Stimulated activated CD8-positive, alpha-beta memory T cell treated with anti-CD3 and anti-CD28 coated beads, Interleukin-4, amount 100 ng/mL, for 24 hours (primary cell): Measurements from ENCODE around the gene NUSAP1.
A peak's percentile ranks its signal among the peaks of the same experiment; 100 is the strongest.
"Not testable (repeated sequence)": the region's sequence is repeated elsewhere in the genome, so short reads cannot be mapped to it uniquely, and the experiment has no call there.

Experiments used
- DNase-seq: peaks from one replicate; pipeline ENCODE4 v3.0.0-alpha.2; 2020; ENCODE audit warnings: low read depth

NUSAP1 gene, protein sequence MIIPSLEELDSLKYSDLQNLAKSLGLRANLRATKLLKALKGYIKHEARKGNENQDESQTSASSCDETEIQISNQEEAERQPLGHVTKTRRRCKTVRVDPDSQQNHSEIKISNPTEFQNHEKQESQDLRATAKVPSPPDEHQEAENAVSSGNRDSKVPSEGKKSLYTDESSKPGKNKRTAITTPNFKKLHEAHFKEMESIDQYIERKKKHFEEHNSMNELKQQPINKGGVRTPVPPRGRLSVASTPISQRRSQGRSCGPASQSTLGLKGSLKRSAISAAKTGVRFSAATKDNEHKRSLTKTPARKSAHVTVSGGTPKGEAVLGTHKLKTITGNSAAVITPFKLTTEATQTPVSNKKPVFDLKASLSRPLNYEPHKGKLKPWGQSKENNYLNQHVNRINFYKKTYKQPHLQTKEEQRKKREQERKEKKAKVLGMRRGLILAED

DNA sequence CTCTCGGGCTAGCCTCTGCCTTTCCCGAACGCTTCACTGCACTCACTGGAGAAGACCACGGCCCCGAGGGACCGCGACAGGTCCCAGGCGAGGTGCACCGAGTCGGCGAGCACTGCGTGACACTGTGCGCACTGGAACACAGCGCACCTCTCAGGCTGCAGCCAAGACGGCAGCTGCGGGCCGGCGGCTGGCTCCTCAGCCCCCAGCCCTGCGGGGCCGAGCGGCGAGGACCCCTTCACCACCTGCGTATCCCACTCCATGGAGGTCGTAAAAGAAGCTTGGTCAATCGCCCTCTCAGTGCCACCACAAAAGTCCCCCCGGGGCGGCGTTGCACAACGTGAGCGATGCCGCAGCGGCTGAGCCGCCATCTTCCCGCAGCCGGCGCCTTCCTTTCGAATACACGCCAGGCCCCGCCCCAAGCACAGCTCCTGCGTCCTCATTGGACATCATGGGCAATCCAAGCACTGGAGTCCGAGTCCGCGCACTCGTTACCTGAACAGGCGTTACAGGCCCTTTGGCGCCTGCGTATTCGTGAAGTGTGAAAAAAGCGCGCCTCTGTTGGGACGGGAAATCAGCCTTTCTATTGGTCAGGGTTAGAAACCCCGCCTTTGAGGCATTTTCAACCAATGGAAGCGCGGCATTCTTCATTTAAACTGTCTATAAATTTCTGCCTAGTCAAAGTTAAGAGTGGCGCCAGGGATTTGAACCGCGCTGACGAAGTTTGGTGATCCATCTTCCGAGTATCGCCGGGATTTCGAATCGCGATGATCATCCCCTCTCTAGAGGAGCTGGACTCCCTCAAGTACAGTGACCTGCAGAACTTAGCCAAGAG, at the start of gene NUSAP1, which contains the start of gene OIP5:
TSS of gene NUSAP1 (plus strand) at position 688 of the 832 bp plus-strand sequence. CDS start at position 765, 77 bp downstream.
TSS of gene OIP5 (minus strand) at position 398 of the 832 bp plus-strand sequence. CDS start at position 368, 30 bp downstream.
- peak; percentile 97 for DNase-seq

DNA sequence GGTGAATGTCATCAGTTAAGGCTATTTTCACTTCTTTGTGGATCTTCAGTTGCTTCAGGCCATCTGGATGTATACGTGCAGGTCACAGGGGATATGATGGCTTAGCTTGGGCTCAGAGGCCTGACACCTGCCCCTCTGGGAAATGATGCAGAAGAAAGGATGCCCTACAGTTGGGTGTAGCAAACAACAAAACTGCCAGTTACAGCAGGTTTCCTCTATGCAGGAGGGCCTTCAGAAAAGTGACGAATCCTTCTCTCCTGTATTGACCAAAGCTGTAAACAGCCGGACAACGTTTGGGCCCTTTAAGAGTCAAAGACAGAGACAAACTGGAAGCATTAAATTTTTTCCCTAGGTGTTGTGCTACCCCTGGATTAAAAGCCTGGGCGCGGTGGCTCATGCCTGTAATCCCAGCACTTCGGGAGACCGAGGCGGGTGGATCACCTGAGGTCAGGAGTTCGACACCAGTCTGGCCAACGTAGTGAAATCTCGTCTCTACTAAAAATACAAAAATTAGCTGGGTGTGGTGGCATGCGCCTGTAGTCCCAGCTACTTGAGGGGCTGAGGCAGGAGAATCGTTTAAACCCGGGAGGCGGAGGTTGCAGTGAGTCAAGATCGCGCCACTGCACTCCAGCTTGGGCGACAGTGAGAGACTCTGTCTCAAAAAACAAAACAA, 49.6 kb upstream of the NUSAP1 start:
- DNase-seq = not testable (repeated sequence)

DNA sequence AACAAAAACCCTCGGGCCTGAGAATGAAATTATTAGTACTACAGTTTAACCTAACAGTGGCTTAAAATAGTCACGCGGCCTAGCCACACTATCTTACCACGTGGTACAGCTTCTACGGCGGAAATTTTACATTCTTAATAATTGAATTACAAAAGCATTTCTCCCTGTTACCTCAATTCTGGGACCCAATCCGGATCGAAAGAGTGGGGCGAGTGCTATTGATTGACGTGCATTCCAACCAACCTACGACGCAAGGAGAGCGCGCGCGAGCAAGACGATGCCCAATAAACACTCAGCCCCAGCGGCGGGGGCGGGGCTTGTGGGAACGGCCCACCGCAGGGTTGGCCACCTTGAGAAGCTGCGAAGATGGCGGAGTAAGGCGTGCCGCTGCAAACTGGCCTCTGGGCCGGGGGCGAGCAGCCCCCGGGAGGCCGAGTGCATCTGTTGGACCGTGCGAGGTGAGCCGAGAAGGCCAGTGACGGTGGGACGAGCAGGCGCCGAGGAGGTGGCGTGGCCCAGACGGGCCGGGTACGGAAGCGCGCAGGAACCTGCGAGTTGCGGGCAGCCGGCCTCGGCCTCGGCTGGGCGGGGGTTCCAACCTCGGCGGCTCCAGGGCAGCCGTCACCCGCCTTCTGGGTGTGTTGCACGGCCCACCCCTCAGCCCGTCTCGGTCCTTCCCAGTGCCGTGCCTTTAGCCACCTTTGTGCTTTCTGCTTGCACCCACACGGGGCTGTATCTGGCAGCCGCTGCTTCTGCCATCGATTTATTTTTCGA, 48.8 kb upstream of the NUSAP1 start:
- DNase-seq = peak; percentile 97

DNA sequence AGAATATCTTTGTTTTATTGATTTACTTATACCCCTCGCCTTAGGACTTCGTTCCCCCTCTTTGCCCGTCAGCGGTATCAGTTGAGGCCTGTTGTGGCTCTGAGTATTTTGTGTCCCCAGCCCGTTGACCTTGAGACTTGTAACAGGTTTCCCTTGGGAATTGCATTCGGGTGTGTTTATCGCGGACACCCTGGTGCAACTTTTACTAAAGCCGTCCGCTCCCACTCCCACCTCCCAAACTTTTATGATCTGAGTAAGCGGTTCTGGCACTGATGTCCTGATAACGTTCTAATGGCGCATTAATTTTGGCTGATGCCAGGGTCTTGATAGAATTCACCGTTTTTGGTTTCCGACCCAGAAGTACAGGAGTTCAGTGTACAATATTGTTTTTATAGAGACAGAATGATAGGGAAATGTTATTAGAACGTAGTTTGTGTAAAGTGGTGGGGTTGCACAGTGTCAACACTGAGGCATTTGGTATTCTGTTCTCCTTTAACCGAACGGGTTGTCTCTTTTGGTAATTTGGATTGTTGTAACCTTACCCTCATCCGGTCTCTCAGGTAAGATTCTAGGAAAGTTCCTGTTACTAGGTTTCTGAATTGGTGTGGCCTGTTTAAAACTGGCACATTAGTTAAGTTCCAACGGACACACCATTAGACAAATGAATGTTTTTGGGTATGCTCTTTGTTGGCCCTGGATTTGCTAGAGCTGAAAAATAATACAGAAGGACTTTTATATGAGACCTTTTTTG, 48.1 kb upstream of the NUSAP1 start:
- DNase-seq = no peak

DNA sequence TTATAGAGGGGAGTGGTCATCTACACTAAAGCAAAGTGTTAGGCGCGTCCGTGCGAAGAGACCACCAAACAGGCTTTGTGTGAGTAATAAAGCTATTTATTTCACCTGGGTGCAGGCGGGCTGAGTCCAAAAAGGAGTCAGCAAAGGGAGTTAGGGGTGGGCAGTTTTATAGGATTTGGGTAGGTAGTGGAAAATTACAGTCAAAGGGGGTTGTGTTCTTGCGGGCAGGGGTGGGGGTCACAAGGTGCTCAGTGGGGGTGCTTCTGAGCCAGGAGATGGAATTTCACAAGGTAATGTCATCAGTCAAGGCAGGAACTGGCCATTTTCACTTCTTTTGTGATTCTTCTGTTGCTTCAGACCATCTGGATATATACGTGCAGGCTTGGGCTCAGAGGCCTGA, 47.4 kb upstream of the NUSAP1 start:
- DNase-seq = no peak

DNA sequence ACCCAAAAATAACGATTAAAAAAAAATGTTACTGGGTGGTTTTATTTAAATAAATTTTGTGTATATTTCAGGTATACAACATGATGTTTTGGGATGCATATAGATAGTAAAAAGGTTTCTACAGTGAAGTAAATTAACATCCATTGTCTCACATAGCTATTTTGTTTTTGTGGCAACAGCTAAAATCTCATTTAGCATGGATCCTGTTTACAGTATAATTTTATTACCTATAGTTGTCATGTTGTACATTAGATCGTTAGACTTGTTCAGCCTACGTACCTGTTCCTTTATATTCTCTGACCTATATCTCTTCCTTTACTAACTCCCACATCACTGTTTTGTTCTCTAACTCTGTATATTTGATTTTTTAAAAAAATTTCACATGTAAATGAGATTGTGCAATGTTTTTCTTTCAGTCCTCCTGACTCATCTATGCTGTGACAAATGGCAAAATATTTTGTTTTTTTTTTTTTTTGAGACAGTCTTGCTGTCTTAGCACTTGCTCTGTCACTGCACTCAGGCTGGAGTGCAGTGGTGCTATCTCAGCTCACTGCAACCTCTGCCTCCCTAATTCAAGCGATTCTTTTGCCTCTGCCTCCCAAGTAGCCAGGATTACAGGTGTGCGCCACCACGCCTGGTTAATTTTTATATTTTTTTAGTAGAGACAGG, 45.9 kb upstream of the NUSAP1 start:
- DNase-seq = no peak

DNA sequence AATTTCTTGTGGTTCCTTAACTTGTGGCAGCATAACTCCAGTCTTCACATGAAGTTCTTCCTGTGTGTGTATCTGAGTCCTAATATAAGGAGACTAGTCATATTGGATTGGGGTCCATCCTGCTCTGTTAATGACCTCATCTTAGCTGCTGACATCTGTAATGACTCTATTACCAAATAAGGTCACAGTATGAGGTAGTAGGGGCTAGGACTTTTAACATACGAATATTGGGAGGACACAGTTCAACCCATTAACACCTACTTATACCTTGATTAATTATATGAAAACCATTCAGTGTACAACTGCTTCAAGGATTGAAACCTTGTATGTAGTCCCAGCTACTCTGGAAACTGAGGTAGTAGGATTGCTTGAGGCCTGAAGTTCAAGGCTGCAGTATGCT, 44.2 kb upstream of the NUSAP1 start:
- no peak for DNase-seq

DNA sequence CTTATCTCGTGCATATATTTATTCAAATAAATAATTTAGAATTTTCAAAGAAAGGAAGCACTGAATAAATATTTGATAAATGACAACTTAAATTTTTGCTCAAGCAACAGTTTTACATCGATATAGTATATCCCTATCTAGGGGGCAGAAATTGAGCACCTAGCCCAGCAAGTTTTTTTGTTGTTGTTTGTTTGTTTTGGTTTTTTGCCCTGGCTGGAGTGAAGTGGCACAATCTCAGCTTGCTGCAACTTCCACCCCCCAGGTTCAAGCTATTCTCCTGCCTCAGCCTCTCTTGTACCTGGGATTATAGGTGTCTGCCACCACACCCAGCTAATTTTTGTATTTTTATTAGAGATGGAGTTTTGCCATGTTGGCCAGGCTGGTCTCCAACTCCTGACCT, 42.7 kb upstream of the NUSAP1 start:
- no peak for DNase-seq

DNA sequence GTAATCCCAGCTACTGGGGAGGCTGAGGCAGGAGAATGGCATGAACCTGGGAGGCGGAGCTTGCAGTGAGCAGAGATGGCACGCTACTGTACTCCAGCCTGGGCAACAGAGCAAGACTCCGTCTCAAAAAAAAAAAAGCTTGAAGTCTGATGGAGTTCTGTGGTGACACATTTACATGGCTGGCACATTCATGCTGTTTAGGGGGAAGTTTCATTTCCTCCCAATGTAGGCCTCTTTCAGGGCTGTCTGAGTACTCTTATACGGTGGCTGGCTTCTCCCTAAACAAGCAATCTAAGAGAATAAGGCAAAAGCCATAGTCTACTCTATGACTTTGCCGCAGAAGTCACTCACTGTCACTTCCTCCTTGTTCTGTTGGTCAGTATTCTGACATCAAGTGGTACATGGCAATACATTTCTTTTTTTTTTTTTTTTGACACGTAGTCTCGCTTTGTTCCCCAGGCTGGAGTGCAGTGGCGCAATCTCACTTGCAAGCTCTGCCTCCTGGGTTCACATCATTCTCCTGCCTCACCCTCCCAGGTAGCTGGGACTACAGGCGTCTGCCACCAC, 41.5 kb upstream of the NUSAP1 start:
- no peak for DNase-seq

DNA sequence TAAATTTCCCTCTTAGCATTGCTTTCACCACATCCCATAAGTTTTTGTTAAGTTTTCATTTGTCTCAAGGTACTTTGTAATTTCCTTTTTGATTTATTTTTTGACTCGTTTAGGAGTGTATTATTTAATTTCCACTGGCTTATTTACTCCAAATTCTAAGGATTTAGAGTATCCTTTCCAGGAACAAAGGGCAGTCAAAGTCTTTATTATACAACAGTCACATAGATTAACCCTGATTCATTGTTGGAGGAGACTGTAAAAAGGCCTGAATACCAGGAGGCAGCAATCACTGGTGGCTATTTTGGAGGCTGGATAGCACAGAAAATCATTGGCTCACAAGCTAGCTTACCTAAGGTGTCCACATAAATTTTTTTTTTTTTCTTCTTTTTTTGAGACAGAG, 40.2 kb upstream of the NUSAP1 start:
- no peak for DNase-seq

DNA sequence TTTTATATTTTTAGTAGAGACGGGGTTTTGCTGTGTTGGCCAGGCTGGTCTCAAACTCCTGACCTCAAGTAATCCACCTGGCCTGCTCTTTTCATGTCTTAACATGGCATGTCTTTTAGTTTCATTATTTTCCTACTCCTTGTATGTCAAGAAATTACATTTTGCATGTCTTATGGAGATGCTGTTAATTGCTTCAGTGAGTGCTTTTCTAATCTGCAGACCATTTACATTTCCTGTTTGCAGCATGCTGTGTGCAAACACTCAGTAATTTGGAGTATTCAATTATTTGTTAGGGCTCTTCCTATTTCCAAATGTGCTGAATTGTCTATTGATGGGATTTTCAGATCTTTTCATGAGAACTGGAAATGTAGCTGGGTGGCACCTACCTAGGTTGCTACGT, 31.5 kb upstream of the NUSAP1 start:
- not testable (repeated sequence) for DNase-seq

DNA sequence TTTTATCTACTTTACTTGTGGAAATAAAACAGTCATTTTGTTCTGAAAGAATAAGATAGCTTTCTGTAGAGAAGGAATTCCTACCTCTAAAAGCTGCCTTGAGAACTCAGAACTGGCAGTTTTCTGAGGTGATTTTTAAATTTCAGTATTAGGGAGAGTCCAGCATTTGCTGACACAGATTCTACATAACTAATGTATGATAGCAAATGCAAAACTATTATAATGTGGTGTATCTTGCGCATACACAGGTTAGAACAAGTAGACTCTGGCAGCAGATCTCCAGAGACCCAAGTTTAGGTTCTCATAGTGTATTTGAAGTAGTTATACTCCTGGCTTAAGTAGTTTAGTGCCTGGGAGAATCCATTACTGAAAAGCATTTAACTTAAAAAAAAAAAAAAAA, 31.1 kb upstream of the NUSAP1 start:
- no peak for DNase-seq

DNA sequence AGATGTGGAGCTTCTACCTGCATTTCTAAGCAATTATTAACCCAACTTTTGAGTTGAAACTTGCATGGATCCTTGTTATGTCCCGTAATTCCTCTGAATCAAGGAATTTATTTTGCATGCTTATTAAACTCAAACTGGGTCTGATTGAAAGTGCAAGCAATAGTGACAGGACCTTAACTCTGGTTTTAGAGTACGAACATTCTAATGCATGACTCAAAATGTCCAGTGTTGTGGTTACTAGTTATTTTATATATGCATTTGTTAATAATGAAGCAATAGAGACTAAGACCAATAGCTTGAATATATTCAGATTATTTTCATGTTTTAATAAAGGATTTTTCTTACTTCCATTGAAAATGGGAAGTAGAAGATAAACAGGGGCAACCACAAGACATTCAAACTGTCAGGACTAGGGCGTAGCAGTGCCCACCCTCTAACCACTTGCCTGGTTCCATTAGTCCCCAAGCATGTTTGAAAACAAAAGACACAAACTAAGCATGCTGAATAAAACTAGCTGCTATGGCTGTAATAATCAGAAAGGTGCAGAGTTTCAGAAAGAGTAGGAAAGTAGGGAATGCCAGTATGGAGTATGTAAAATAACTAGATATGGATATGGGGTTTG, 28.4 kb upstream of the NUSAP1 start:
- no peak for DNase-seq

DNA sequence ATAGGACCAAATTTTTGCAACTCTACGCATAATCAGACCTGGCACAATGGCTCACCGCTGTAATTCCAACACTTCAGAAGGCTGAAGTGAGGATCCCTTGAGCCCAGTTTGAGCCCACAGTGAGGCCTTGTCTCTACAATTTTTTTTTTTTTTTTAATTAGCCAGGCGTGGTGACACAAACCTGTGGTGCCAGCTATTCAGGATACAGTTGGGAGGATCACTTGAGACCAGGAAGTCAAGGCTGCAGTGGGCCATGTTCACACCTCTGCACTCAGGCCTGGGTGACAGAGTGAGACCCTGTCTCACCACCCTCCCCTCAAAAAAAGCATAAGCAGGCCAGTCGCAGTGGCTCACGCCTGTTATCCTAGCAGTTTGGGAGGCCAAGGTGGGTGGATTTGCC, 25.0 kb upstream of the NUSAP1 start:
- no peak for DNase-seq

DNA sequence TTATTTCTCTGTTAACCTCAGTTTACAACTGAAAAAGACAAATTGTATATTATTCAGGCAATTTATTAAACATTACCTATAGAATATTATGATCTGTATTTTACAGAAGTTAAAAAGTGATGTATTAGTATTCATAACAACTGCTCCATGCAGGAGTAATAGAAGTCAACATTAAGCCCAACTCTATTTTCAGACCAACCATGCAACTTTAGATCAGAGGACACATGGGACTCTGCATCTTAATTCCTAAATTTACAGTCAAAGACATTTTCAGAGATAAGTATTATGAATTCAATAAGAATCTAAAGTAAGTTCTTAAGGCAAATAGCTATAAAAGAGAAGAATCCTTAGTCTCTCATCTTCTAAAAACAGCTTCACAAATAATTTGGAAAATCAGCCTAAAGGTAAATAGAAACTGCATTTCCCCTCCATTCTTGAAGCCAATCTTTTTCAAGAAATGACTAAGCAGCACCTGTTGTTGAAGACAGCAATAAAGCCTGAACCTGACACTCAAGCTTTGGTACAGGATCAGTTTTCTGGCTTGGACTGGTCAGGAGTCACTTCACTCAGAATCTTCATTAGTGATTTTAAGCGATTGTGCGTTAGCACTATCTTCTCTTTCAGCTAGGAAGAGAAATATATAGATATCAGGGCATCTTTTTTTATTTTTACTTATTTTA, 23.3 kb upstream of the NUSAP1 start:
- DNase-seq = no peak

DNA sequence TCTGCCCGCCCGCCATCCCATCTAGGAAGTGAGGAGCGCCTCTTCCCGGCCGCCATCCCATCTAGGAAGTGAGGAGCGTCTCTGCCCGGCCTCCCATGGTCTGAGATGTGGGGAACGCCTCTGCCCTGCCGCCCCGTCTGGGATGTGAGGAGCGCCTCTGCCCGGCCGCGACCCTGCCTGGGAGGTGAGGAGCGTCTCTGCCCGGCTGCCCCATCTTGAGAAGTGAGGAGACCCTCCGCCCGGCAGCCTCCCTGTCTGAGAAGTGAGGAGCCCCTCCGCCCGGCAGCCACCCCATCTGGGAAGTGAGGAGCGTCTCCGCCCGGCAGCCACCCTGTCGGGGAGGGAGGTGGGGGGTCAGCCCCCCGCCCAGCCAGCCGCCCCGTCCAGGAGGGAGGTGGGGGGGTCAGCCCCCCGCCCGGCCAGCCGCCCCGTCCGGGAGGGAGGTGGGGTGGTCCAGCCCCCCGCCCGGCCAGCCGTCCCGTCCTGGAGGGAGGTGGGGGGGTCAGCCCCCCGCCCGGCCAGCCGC, 11.8 kb upstream of the NUSAP1 start:
- DNase-seq = not testable (repeated sequence)

DNA sequence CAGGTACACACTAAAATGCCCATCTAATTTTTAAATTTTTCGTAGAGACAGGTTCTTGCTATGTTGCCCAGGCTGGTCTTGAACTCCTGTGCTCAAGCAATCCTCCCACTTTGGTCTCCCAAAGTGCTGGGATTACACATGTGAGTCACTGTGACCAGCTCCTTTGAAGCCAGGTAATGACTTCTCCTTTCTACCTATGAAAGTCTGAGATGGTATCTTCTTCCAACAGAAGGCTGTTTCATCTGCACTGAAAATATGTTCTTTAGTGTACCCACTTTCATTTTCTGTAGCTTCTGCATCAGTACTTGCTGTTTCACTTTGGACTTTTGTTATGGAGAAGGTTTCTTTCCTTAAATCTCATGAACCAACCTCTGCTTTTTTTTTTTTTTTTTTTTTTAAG, 9.1 kb upstream of the NUSAP1 start:
- no peak for DNase-seq

DNA sequence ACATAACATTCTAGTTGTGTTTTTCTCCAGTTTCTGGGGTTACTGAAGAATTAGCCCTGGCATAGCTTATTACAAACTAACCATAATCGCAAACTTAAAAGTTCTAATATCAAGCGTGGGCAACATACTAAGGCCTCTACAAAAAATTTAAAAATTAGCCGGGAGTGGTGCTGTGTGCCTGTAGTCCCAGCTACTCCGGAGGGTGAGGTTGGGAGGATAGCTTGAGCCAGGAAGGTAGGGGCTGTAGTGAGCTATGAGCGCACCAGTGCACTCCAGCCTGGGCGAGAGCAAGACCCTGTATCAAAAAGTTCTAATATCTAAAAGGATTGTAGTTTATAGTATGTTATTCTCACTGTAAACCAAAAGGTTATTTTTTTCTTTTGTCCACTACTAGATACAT, 1.4 kb upstream of the NUSAP1 start:
- no peak for DNase-seq

DNA sequence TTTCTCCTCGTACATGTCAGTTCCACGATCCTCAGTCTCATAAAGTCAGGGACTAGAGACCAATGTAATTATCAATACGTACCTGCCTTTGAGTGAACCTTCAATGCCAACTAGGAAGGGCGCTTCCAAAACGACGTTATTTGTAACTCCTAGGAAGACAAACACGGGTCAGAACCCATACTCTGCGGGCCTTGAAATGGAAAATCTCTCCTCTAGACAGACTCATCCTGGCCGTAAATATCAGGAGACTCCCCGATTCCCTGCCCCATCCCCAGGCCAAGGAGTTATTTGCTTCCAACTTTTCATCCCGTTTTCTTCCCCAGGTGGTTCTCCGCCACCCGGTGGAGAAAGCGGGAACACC, 868 bp upstream of the NUSAP1 start:
- DNase-seq = no peak
